Measurements from ENCODE around the gene HNRNPAB. TPM values are rescaled to one million over a fixed set of nuclear protein-coding genes. Genes with fewer than 3 reads are reported as not detected.

Gene HNRNPAB
- total RNA-seq, 1 experiment from 2014 or later, result 547 TPM

DNA sequence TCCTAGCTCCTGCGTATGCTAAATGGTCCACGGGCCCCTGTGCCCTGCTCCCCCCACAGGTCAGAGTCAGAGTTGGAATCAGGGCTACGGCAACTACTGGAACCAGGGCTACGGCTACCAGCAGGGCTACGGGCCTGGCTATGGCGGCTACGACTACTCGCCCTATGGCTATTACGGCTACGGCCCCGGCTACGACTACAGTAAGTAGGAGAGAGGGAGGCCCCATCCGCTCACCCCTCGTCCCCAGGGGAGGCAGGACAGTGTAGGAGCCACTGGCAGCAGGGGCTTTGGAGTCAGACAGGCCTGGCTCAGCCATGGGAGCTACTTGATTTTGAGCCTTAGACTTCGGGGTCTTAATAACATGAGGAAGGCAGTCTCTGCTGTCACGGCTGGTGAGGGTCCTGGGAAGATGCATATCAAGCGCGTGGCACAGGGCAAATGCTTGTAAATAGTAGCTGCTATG lies 5.8 kb downstream of the HNRNPAB start:
- Histone ChIP-seq H2BK120ac (ENCODE audit: low read depth, low read length, poor library complexity, severe bottlenecking) (no peak overlapping the region), H3K56ac (ENCODE audit: insufficient read length, low read depth, low read length) (no peak overlapping the region), H2BK20ac (ENCODE audit: low read depth, low read length, poor library complexity, severe bottlenecking) (no peak overlapping the region), H3K23ac (ENCODE audit: insufficient read length, low read depth, low read length) (no peak overlapping the region), H3K79me1 (ENCODE audit: insufficient read depth, low read depth, low read length, poor library complexity, severe bottlenecking) (peaks cover 9% of the 10 kb centered on the region), H2BK5ac (ENCODE audit: insufficient read length, low read length) (no peak overlapping the region), H3K27me3 (ENCODE audit: insufficient read depth, low read length) (no peaks in the 10 kb centered on the region), H3K18ac (ENCODE audit: insufficient read length, low read depth, low read length) (no peak overlapping the region), H3K4me2 (ENCODE audit: insufficient read depth, insufficient read length, low read length) (no peak overlapping the region), H3K9ac (ENCODE audit: extremely low read depth, insufficient read length, low read length) (no peak overlapping the region), H3K9me3 (ENCODE audit: control insufficient read depth, low read depth, low read length) (no peaks in the 10 kb centered on the region), H2BK15ac (ENCODE audit: low read depth, low read length) (no peak overlapping the region), H3K23me2 (ENCODE audit: insufficient read length, low read depth, low read length, poor library complexity, severe bottlenecking) (peaks cover 10% of the 10 kb centered on the region), H2AFZ (ENCODE audit: low read length) (no peak overlapping the region), H3K4me1 (ENCODE audit: insufficient read depth, low read length) (no peaks in the 10 kb centered on the region; the same call in 1 of the 2 replicates), H3K4ac (ENCODE audit: low read depth, low read length) (no peak overlapping the region), H4K8ac (replicated peaks; ENCODE audit: insufficient read length, low read depth, low read length) (no peak overlapping the region), H2AK5ac (ENCODE audit: insufficient read length, low read length) (no peak overlapping the region), H4K5ac (ENCODE audit: insufficient read length, low read depth, low read length) (no peak overlapping the region), H4K91ac (ENCODE audit: insufficient read length, low read depth, low read length) (no peak overlapping the region), H3K27ac (ENCODE audit: insufficient read length, low read depth, low read length) (no peak overlapping the region), H3K79me2 (ENCODE audit: insufficient read depth, low read length) (peaks cover 21% of the 10 kb centered on the region), H3T11ph (ENCODE audit: low read length) (no peak overlapping the region), H3K14ac (ENCODE audit: insufficient read depth, low read length) (no peak overlapping the region), H4K20me1 (ENCODE audit: control insufficient read depth, insufficient read depth, insufficient read length) (no peaks in the 10 kb centered on the region), H2BK12ac (ENCODE audit: insufficient read length, low read depth, low read length) (no peak overlapping the region)
- H3K4me1 Mint-ChIP-seq, result peaks cover 17 to 38% of the 10 kb centered on the region in 2 experiments
- peaks cover 12% of the 10 kb centered on the region; the same call in 1 of the 2 replicates for H3K27me3 Mint-ChIP-seq (ENCODE audit: low read depth)
- H3K36me3 Mint-ChIP-seq (ENCODE audit: insufficient read depth in 1 of 3, low read depth in 3 of 3), result peaks cover 70 to 98% (median 96%) of the 10 kb centered on the region in 3 experiments
- no peak for DNase-seq
- peak overlapping the region in 1 of 3 experiments; percentile 33; a peak in 1 of 7 replicates for H3K27ac Mint-ChIP-seq
- TF ChIP-seq, protein P1, sequence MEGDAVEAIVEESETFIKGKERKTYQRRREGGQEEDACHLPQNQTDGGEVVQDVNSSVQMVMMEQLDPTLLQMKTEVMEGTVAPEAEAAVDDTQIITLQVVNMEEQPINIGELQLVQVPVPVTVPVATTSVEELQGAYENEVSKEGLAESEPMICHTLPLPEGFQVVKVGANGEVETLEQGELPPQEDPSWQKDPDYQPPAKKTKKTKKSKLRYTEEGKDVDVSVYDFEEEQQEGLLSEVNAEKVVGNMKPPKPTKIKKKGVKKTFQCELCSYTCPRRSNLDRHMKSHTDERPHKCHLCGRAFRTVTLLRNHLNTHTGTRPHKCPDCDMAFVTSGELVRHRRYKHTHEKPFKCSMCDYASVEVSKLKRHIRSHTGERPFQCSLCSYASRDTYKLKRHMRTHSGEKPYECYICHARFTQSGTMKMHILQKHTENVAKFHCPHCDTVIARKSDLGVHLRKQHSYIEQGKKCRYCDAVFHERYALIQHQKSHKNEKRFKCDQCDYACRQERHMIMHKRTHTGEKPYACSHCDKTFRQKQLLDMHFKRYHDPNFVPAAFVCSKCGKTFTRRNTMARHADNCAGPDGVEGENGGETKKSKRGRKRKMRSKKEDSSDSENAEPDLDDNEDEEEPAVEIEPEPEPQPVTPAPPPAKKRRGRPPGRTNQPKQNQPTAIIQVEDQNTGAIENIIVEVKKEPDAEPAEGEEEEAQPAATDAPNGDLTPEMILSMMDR (conservative IDR thresholded peaks at IDR 0.05), result no peak
- H3K9me3 Mint-ChIP-seq, result no peaks in the 10 kb centered on the region
- no peak overlapping the region for H3K4me3 Mint-ChIP-seq
- WGBS (ENCODE audit: extremely low coverage, insufficient read length, low lambda C conversion rate), result no CpG with 5 or more reads among the region's 18 CpGs
